LNCAP (cell line): ENCODE data around the gene KRT16.

Experiments used
- CTCF ChIP-seq: fragments of 450-650 bp; IDR thresholded peaks from 2 replicates; pipeline ENCODE4 v1.5.1; 2017; ENCODE audit warnings: mild to moderate bottlenecking

The KRT16 gene

GRCh38 chr17:41650794-41651624, 38.4 kb upstream of the KRT16 start:
- TF ChIP-seq CTCF, result no peak

GRCh38 chr17:41649923-41650519, 37.5 kb upstream of the KRT16 start:
- TF ChIP-seq CTCF, result no peak

DNA sequence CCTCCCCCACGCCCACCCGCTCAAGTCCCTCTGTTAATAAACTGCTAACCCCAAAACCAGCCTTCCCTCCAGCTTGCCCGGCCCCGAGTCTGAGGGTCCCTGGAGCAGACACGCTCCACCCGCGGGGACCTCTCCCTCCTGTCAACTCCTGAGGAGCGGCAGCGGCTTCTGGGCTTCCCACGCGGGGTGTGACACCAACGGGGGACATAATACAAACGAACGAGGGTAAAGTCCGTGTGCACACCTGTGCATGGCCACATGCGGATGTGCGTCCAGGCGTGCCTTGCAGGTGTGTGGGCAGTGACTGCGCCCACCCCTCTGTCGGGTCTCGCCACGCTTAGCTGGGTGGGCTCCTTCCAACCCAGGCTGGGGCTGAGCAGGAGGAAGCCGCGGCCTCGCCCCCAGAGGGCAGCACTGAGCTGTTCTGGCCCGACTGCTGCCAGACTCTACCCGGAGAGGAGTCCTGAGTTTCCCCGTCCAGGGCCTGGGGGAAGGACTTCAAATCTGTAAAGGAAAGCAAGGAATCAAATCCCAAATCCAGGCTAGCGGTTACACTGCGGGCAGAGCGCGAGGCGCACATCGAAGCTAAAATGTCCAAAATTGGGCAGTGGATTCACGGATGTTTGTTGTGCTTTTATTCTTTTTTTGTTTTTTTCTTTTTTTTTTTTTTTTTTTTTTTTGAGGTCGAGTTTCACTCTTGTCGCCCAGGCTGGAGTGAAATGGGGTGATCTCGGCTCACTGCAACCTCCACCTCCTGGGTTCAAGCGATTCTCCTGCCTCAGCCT, 36.0 kb upstream of the KRT16 start:
- TF ChIP-seq CTCF, result peak; percentile 97

- peak; percentile 79 for TF ChIP-seq CTCF
These were observed 35.4 kb upstream of the KRT16 start for GRCh38 chr17:41647940-41648410.

DNA sequence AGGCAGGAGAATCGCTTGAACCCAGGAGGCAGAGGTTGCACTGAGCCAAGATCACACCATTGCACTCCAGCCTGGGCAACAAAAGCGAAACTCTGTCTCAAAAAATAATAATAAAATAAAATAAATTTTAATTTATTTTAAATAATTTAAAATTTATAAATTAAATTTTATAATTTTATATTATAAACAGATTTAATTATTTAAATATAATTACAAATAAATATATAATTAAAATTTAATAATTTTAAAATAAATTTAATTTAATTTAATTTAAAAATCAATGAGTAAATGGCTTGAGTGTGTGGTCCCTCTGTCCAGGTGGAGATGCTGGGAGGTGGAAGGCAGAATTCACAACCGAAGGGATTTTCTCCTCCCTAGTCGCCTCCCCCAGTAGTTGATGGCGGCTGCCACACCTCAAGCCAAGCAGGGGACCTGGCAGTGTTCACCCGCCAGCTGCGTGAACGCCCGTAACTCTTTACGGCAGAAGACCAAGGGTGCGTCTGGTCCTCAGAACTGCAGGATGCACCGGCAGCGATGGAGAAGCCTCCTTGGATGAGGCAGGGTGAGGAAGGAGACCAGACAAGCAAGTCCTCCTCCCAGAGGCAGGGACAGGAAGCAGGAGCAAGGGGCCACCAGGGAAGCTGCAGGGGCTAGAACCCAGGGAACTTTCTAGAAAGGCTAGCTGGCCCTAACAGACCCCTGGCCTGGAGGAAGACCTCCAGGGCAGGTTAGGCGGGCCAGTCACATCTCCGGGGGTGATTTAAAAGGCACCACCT, 34.7 kb upstream of the KRT16 start:
- TF ChIP-seq CTCF, result no peak

- no peak for TF ChIP-seq CTCF
These were observed 29.9 kb upstream of the KRT16 start for GRCh38 chr17:41642252-41643156.
